KBM-7 (cell line): Measurements from ENCODE around the gene MRPL51.
"Not testable (repeated sequence)": the region's sequence is repeated elsewhere in the genome, so short reads cannot be mapped to it uniquely, and the experiment has no call there.

Experiments
- DNase-seq: peaks from one replicate; pipeline ENCODE4 v3.0.0-alpha.2; 2015
- in situ Hi-C: fragments of 300-500 bp; cut with MboI; formaldehyde crosslinking; loops from 2 replicates; pipeline ENCODE4 v1.14.3; 2020; ENCODE audit warnings: low sequenced_read_pairs, low pct_unique_long_range_greater_than_20kb, mixed read lengths

MRPL51 gene

GRCh38 chr12:6492838-6493496, at the start of gene MRPL51:
Gene MRPL51 (minus strand): TSS chr12:6493262. CDS start chr12:6493136, 126 bp downstream.
- DNase-seq: peak; percentile 97
- in situ Hi-C loops: no loop called here

- DNase-seq: peak; percentile 14
- in situ Hi-C loops: no loop called here
Observed at GRCh38 chr12:6542209-6543009, 49.3 kb upstream of the MRPL51 start.

- no peak for DNase-seq
- in situ Hi-C loops: no loop called here
Observed at GRCh38 chr12:6541371-6542165, 48.5 kb upstream of the MRPL51 start.

GRCh38 chr12:6540181-6540877, 47.3 kb upstream of the MRPL51 start:
- DNase-seq: peak; percentile 91

GRCh38 chr12:6539707-6540134, 46.7 kb upstream of the MRPL51 start:
- in situ Hi-C loops: no loop called here
- peak; percentile 12 for DNase-seq

More at GRCh38 chr12:6540181-6540877, 47.3 kb upstream of the MRPL51 start:
- in situ Hi-C loops: no loop called here

- peak; percentile 23 for DNase-seq
- in situ Hi-C loops: no loop called here
Observed at GRCh38 chr12:6539314-6539682, 46.2 kb upstream of the MRPL51 start.

GRCh38 chr12:6538420-6539313, 45.6 kb upstream of the MRPL51 start:
- peak; percentile 45 for DNase-seq

GRCh38 chr12:6537580-6538419, 44.7 kb upstream of the MRPL51 start:
- DNase-seq: peak; percentile 81
- in situ Hi-C loops: not testable (repeated sequence)

More at GRCh38 chr12:6538420-6539313, 45.6 kb upstream of the MRPL51 start:
- in situ Hi-C loops: no loop called here

- DNase-seq: no peak
- in situ Hi-C loops: no loop called here
Observed at GRCh38 chr12:6536894-6537579, 44.0 kb upstream of the MRPL51 start.

- no peak for DNase-seq
- in situ Hi-C loops: no loop called here
Observed at GRCh38 chr12:6535960-6536847, 43.1 kb upstream of the MRPL51 start.

- in situ Hi-C loops: no loop called here
- no peak for DNase-seq
Observed at GRCh38 chr12:6535697-6535946, 42.6 kb upstream of the MRPL51 start.

- peak; percentile 73 for DNase-seq
- in situ Hi-C loops: no loop called here
Observed at GRCh38 chr12:6534945-6535696, 42.1 kb upstream of the MRPL51 start.

GRCh38 chr12:6534695-6534944, 41.6 kb upstream of the MRPL51 start:
- in situ Hi-C loops: no loop called here
- no peak for DNase-seq

- in situ Hi-C loops: no loop called here
- DNase-seq: peak; percentile 97
Observed at GRCh38 chr12:6533923-6534694, 41.0 kb upstream of the MRPL51 start, which contains the start of gene GAPDH. Gene GAPDH (plus strand): TSS chr12:6534517. CDS start chr12:6534833, 316 bp downstream.

GRCh38 chr12:6533653-6533922, 40.5 kb upstream of the MRPL51 start:
- no peak for DNase-seq
- in situ Hi-C loops: no loop called here
